HepG2 (cell line): ENCODE results near the gene ZCCHC24. TPM values are rescaled to one million over a fixed set of nuclear protein-coding genes. Genes with fewer than 3 reads are reported as not detected.
A peak's percentile ranks its signal among the peaks of the same experiment; 100 is the strongest.

Experiments
- AGO2 ChIP-seq: fragments of 200-400 bp; formaldehyde crosslinking; optimal IDR thresholded peaks from 2 replicates; pipeline ENCODE3; 2017; ENCODE audit warnings: mild to moderate bottlenecking, low read depth, low read length, moderate library complexity
- AKNA ChIP-seq: sonication (generic); formaldehyde crosslinking; IDR thresholded peaks from 2 replicates; pipeline ENCODE4 v1.4.0; 2020; ENCODE audit warnings: missing genetic modification reagents, borderline replicate concordance
- CEBPB ChIP-seq: IDR thresholded peaks from 2 replicates; pipeline ENCODE4 v1.6.1; 2011; ENCODE audit warnings: low read depth, low read length, improper control_type of control experiment, borderline replicate concordance
- ELK4 ChIP-seq: sonication (generic); formaldehyde crosslinking; IDR thresholded peaks from 2 replicates; pipeline ENCODE4 v1.9.0; 2021; ENCODE audit warnings: missing genetic modification reagents, borderline replicate concordance
- EZH2 ChIP-seq: conservative IDR thresholded peaks from 2 replicates; pipeline ENCODE4 v1.6.1; 2012; ENCODE audit warnings: mild to moderate bottlenecking, low read depth, low read length, moderate library complexity
- FOXO4 ChIP-seq: sonication (generic); formaldehyde crosslinking; conservative IDR thresholded peaks from 2 replicates; pipeline ENCODE4 v1.8.1; 2023; ENCODE audit warnings: missing genetic modification reagents
- HES4 ChIP-seq: sonication (generic); formaldehyde crosslinking; IDR thresholded peaks from 2 replicates; pipeline ENCODE4 v1.9.0; 2021; ENCODE audit warnings: mild to moderate bottlenecking, missing genetic modification reagents, borderline replicate concordance
- HNRNPL ChIP-seq: fragments of 200-400 bp; formaldehyde crosslinking; IDR thresholded peaks from 2 replicates; pipeline ENCODE4 v1.6.1; 2017; ENCODE audit warnings: mild to moderate bottlenecking, low read depth, low read length
- MED8 ChIP-seq: sonication (generic); formaldehyde crosslinking; IDR thresholded peaks from 2 replicates; pipeline ENCODE4 v1.8.1; 2023; ENCODE audit warnings: mild to moderate bottlenecking, missing genetic modification reagents; ENCODE audit not compliant: insufficient replicate concordance
- MYNN ChIP-seq: sonication (generic); formaldehyde crosslinking; IDR thresholded peaks from 2 replicates; pipeline ENCODE4 v1.4.0; 2020; ENCODE audit warnings: mild to moderate bottlenecking, low read depth, missing genetic modification reagents
- TCF7 ChIP-seq: sonication (generic); IDR thresholded peaks from 2 replicates; pipeline ENCODE4 v1.6.1; 2016; ENCODE audit warnings: antibody characterized with exemption, low read depth
- TFAP4 ChIP-seq: sonication (generic); IDR thresholded peaks from 2 replicates; pipeline ENCODE4 v1.6.1; 2016; ENCODE audit warnings: low read depth, borderline replicate concordance
- ZNF281 ChIP-seq: sonication (generic); formaldehyde crosslinking; IDR thresholded peaks from 2 replicates; pipeline ENCODE4 v1.4.0; 2020; ENCODE audit warnings: missing genetic modification reagents, borderline replicate concordance
- ZNF326 ChIP-seq: sonication (generic); formaldehyde crosslinking; IDR thresholded peaks from 2 replicates; pipeline ENCODE4 v1.4.0; 2020; ENCODE audit warnings: missing genetic modification reagents, borderline replicate concordance
- ZNF572 ChIP-seq: sonication (generic); formaldehyde crosslinking; IDR thresholded peaks from 2 replicates; pipeline ENCODE4 v1.5.1; 2020; ENCODE audit warnings: mild to moderate bottlenecking, missing genetic modification reagents
- ZNF660 ChIP-seq: sonication (generic); formaldehyde crosslinking; IDR thresholded peaks from 2 replicates; pipeline ENCODE4 v1.5.1; 2020; ENCODE audit warnings: mild to moderate bottlenecking, low read depth, missing genetic modification reagents, borderline replicate concordance
- ZNF713 ChIP-seq: sonication (generic); formaldehyde crosslinking; IDR thresholded peaks from 2 replicates; pipeline ENCODE4 v1.4.0; 2020; ENCODE audit warnings: mild to moderate bottlenecking, missing genetic modification reagents
- ZNF83 ChIP-seq: sonication (generic); formaldehyde crosslinking; IDR thresholded peaks from 2 replicates; pipeline ENCODE4 v1.4.0; 2020; ENCODE audit warnings: missing genetic modification reagents, mild to moderate bottlenecking, borderline replicate concordance
- ZNF839 ChIP-seq: sonication (generic); formaldehyde crosslinking; IDR thresholded peaks from 2 replicates; pipeline ENCODE4 v1.4.0; 2020; ENCODE audit warnings: missing genetic modification reagents, mild to moderate bottlenecking, borderline replicate concordance
- polyA plus RNA-seq, 8 experiments: library from polyadenylated mRNA; depleted of rRNA in 3 of 8; stranded (reverse) in 7 of 8; unstranded in 1 of 8; fragments of >200 nt; fragmentation: Illumina TruSeq in 4 of 8; extraction: Trizol in 4 of 8; gene quantifications; 2 replicates each; pipeline versions ENCODE4 v1.2.1 to v1.2.3, GENCODE V29; 2011 to 2016; ENCODE audit warnings: low read depth in 4 of 8, missing spikeins in 1 of 8, mixed read lengths in 1 of 8; ENCODE audit not compliant: insufficient read depth in 1 of 8
- total RNA-seq, 5 experiments: library from RNA; depleted of rRNA; stranded (reverse); fragments of >200 nt; fragmentation: Illumina TruSeq; extraction: Trizol; gene quantifications; 2 replicates each; pipeline ENCODE4 v1.2.3, GENCODE V29; 2016; ENCODE audit warnings: low read depth in 1 of 5

Gene ZCCHC24
- total and polyA plus RNA-seq, 2 of the 13 experiments (the other 11 are each of a cell fraction or from before 2014, with no cell fraction given): 3.1 to 7.9 TPM

- TF ChIP-seq ZNF326 (CRISPR knock-in tag): no peak
- TF ChIP-seq HES4 (CRISPR knock-in tag): no peak
- TF ChIP-seq MED8: no peak
- TF ChIP-seq AKNA (CRISPR knock-in tag): no peak
- TF ChIP-seq HNRNPL: no peak
- TF ChIP-seq ZNF281: no peak
- no peak for TF ChIP-seq AGO2
- no peak for TF ChIP-seq TCF7
- TF ChIP-seq ZNF660 (CRISPR knock-in tag): no peak
- no peak for TF ChIP-seq ELK4 (CRISPR knock-in tag)
- no peak for TF ChIP-seq CEBPB
- peak; percentile 78 for TF ChIP-seq TFAP4
- TF ChIP-seq EZH2: no peak
- no peak for TF ChIP-seq MYNN (CRISPR knock-in tag)
- TF ChIP-seq FOXO4 (CRISPR knock-in tag): no peak
- TF ChIP-seq ZNF713: no peak
- TF ChIP-seq ZNF83 (CRISPR knock-in tag): no peak
- TF ChIP-seq ZNF839 (CRISPR knock-in tag): no peak
- no peak for TF ChIP-seq ZNF572 (CRISPR knock-in tag)
These were observed 14.5 kb downstream of the ZCCHC24 start (continued) for GRCh38 chr10:79430936-79431335.
